H1 (cell line): ENCODE data around the gene PRMT2. TPM values are rescaled to one million over a fixed set of nuclear protein-coding genes. Genes with fewer than 3 reads are reported as not detected.

Source experiments
- CTCF ChIA-PET: fragments of 300-600 bp; sonication (Branson Sonifier 250); formaldehyde crosslinking; loops from one replicate; lab custom pipeline; 2021; ENCODE audit not compliant: partially characterized antibody; lab: Charles Lee
- POLR2A ChIA-PET: fragments of 300-600 bp; sonication (Branson Sonifier 250); formaldehyde crosslinking; loops from one replicate; lab custom pipeline; 2021; ENCODE audit warnings: inconsistent platforms; ENCODE audit not compliant: partially characterized antibody; lab: Charles Lee
- DNase-seq, 2 experiments: peaks; one replicate each; pipeline versions ENCODE4 v3.0.0 to v3.0.0-alpha.2; 2010 to 2022; ENCODE audit warnings: low spot score in 2 of 2, low read depth in 1 of 2, mixed read lengths in 1 of 2
- FAIRE-seq: peaks from 2 replicates; lab custom pipeline; 2011; peaks lifted over from hg19 to GRCh38; lab: Jason Lieb, UNC
- H2AFZ ChIP-seq: 2 replicates; pipeline ENCODE4 v1.8.1; 2012; ENCODE audit warnings: low read length, inconsistent platforms
- H2AK5ac ChIP-seq: 2 replicates; pipeline ENCODE4 v1.6.1; 2013; ENCODE audit warnings: low read depth, low read length
- H2BK120ac ChIP-seq: replicated peaks from 2 replicates; pipeline ENCODE3; 2013; ENCODE audit warnings: low read depth, low read length, inconsistent platforms
- H2BK12ac ChIP-seq: 2 replicates; pipeline ENCODE4 v1.6.1; 2013; ENCODE audit warnings: low read depth, low read length
- H2BK15ac ChIP-seq: 2 replicates; pipeline ENCODE4 v1.6.1; 2013; ENCODE audit warnings: low read length
- H2BK20ac ChIP-seq: 2 replicates; pipeline ENCODE4 v1.6.1; 2013; ENCODE audit warnings: low read length
- H2BK5ac ChIP-seq: 2 replicates; pipeline ENCODE4 v1.6.1; 2013; ENCODE audit warnings: low read depth, low read length
- H3K14ac ChIP-seq: 2 replicates; pipeline ENCODE4 v1.6.1; 2013; ENCODE audit warnings: inconsistent platforms; ENCODE audit not compliant: insufficient read length
- H3K18ac ChIP-seq: 2 replicates; pipeline ENCODE4 v1.6.1; 2013; ENCODE audit warnings: low read length; ENCODE audit errors: extremely low read depth
- H3K23ac ChIP-seq: 2 replicates; pipeline ENCODE4 v1.6.1; 2013; ENCODE audit warnings: inconsistent platforms; ENCODE audit not compliant: insufficient read length
- H3K23me2 ChIP-seq: 2 replicates; pipeline ENCODE4 v1.6.1; 2013; ENCODE audit warnings: low read depth, low read length
- H3K27ac ChIP-seq: 2 replicates; pipeline ENCODE4 v1.6.1; 2011; ENCODE audit warnings: low read depth, low read length, inconsistent platforms
- H3K27me3 ChIP-seq, 4 experiments: replicated peaks in 1 of 4; 1 replicate in 1 of 4; 2 replicates in 3 of 4; pipeline versions ENCODE4 v1.6.1 to v1.8.1; 2011 to 2013; ENCODE audit warnings: low read length in 3 of 4, mild to moderate bottlenecking in 3 of 4, inconsistent platforms in 2 of 4, mixed read lengths in 2 of 4, moderate library complexity in 1 of 4; ENCODE audit not compliant: control insufficient read depth in 3 of 4, insufficient read depth in 3 of 4; ENCODE audit errors: extremely low read depth in 1 of 4
- H3K36me3 ChIP-seq, 4 experiments: 2 replicates each; pipeline versions ENCODE4 v1.6.1 to v1.8.1; 2011 to 2013; ENCODE audit warnings: mild to moderate bottlenecking in 4 of 4, low read length in 3 of 4, moderate library complexity in 2 of 4, control low read depth in 1 of 4, inconsistent platforms in 1 of 4; ENCODE audit not compliant: insufficient read depth in 4 of 4, control insufficient read depth in 2 of 4
- H3K4ac ChIP-seq: replicated peaks from 2 replicates; pipeline ENCODE3; 2013; ENCODE audit warnings: low read length, low read depth, mixed read lengths, inconsistent platforms; ENCODE audit not compliant: insufficient read length
- H3K4me1 ChIP-seq, 4 experiments: replicated peaks in 1 of 4; 1 replicate in 1 of 4; 2 replicates in 3 of 4; pipeline versions ENCODE4 v1.6.1 to v1.8.1; 2011 to 2013; ENCODE audit warnings: low read length in 3 of 4, inconsistent platforms in 2 of 4, mixed read lengths in 1 of 4; ENCODE audit not compliant: insufficient read depth in 4 of 4, control insufficient read depth in 3 of 4
- H3K4me2 ChIP-seq, 2 experiments: 2 replicates each; pipeline versions ENCODE4 v1.6.1 to v1.8.1; 2011 to 2013; ENCODE audit warnings: low read depth in 2 of 2, low read length in 2 of 2, control low read depth in 1 of 2, inconsistent platforms in 1 of 2, mild to moderate bottlenecking in 1 of 2; ENCODE audit not compliant: insufficient read depth in 1 of 2
- H3K4me3 ChIP-seq, 4 experiments: fragments of 200-600, 300-600 bp in 1 of 4; sonication (generic), shearing (Covaris generic), sonication (Bioruptor Twin) in 1 of 4; 2 replicates each; pipeline versions ENCODE4 v1.5.1 to v1.8.1; 2011 to 2016; ENCODE audit warnings: low read length in 4 of 4, low read depth in 3 of 4, control low read depth in 2 of 4, inconsistent platforms in 2 of 4, mild to moderate bottlenecking in 2 of 4, mixed read lengths in 1 of 4, moderate library complexity in 1 of 4; ENCODE audit not compliant: insufficient read depth in 2 of 4; ENCODE audit errors: extremely low read depth in 1 of 4
- H3K56ac ChIP-seq: replicated peaks from 2 replicates; pipeline ENCODE3; 2013; ENCODE audit warnings: low read depth, mild to moderate bottlenecking, mixed read lengths, low read length, inconsistent platforms; ENCODE audit not compliant: insufficient read length
- H3K79me1 ChIP-seq: 2 replicates; pipeline ENCODE4 v1.6.1; 2013; ENCODE audit warnings: low read depth, low read length, control low read depth
- H3K79me2 ChIP-seq, 2 experiments: 2 replicates each; pipeline versions ENCODE4 v1.6.1 to v1.8.1; 2012 to 2013; ENCODE audit warnings: low read length in 2 of 2, mild to moderate bottlenecking in 2 of 2, inconsistent platforms in 1 of 2; ENCODE audit not compliant: insufficient read depth in 2 of 2, control insufficient read depth in 1 of 2
- H3K9ac ChIP-seq, 4 experiments: replicated peaks in 1 of 4; 1 replicate in 1 of 4; 2 replicates in 3 of 4; pipeline versions ENCODE4 v1.6.1 to v1.8.1; 2011 to 2013; ENCODE audit warnings: low read depth in 3 of 4, low read length in 3 of 4, control low read depth in 2 of 4, mild to moderate bottlenecking in 2 of 4, moderate library complexity in 2 of 4, inconsistent platforms in 1 of 4; ENCODE audit errors: extremely low read depth in 1 of 4
- H3K9me3 ChIP-seq, 2 experiments: 2 replicates each; pipeline versions ENCODE4 v1.6.1 to v1.8.1; 2012 to 2013; ENCODE audit warnings: mild to moderate bottlenecking in 2 of 2, moderate library complexity in 2 of 2, control low read depth in 1 of 2, inconsistent platforms in 1 of 2, low read depth in 1 of 2, low read length in 1 of 2, mixed read lengths in 1 of 2; ENCODE audit not compliant: insufficient read depth in 2 of 2
- H4K20me1 ChIP-seq, 2 experiments: replicated peaks in 1 of 2; 2 replicates each; pipeline versions ENCODE3 to v1.8.1; 2011 to 2013; ENCODE audit warnings: inconsistent platforms in 2 of 2, low read length in 2 of 2, mild to moderate bottlenecking in 1 of 2; ENCODE audit not compliant: insufficient read depth in 2 of 2, control insufficient read depth in 1 of 2
- H4K5ac ChIP-seq: 2 replicates; pipeline ENCODE4 v1.6.1; 2013; ENCODE audit warnings: low read length, low read depth, mixed read lengths, inconsistent platforms; ENCODE audit not compliant: insufficient read length
- H4K8ac ChIP-seq: 2 replicates; pipeline ENCODE4 v1.8.0; 2013; ENCODE audit warnings: mild to moderate bottlenecking, moderate library complexity, low read length, inconsistent platforms; ENCODE audit not compliant: insufficient read depth; ENCODE audit errors: extremely low read depth
- H4K91ac ChIP-seq: replicated peaks from 2 replicates; pipeline ENCODE3; 2013; ENCODE audit warnings: low read length, mixed read lengths, inconsistent platforms; ENCODE audit not compliant: insufficient read length
- CBX5 ChIP-seq: fragments of 300-800, 300-1000 bp; sonication (generic); IDR thresholded peaks from 2 replicates; pipeline ENCODE4 v1.7.1; 2016; ENCODE audit warnings: antibody characterized with exemption, low read length, low read depth
- CBX8 ChIP-seq: fragments of 300-800, 300-1000 bp; sonication (generic); IDR thresholded peaks from 2 replicates; pipeline ENCODE4 v1.7.1; 2016; ENCODE audit warnings: low read depth, low read length, borderline replicate concordance
- HDAC2 ChIP-seq, 2 experiments: fragments of 300-600 bp in 1 of 2; sonication (generic) in 1 of 2; IDR thresholded peaks; 2 replicates each; pipeline ENCODE4 v1.6.1; 2011 to 2012; ENCODE audit warnings: low read depth in 2 of 2, low read length in 2 of 2, mild to moderate bottlenecking in 2 of 2, moderate library complexity in 2 of 2, borderline replicate concordance in 1 of 2, inconsistent platforms in 1 of 2
- KDM5A ChIP-seq: fragments of 200-600 bp; IDR thresholded peaks from 2 replicates; pipeline ENCODE4 v1.7.1; 2012; ENCODE audit warnings: mild to moderate bottlenecking, low read length, inconsistent platforms, mixed read lengths
- NANOG ChIP-seq: IDR thresholded peaks from 2 replicates; pipeline ENCODE4 v1.6.1; 2011; ENCODE audit warnings: low read length, low read depth, mild to moderate bottlenecking, inconsistent platforms; ENCODE audit not compliant: insufficient read depth, poor library complexity, severe bottlenecking
- POLR2AphosphoS5 ChIP-seq: IDR thresholded peaks from 2 replicates; pipeline ENCODE4 v1.6.1; 2011; ENCODE audit warnings: low read depth, low read length
- POU5F1 ChIP-seq: IDR thresholded peaks from 2 replicates; pipeline ENCODE4 v1.6.1; 2011; ENCODE audit warnings: low read depth, mild to moderate bottlenecking, low read length, moderate library complexity
- SP4 ChIP-seq: IDR thresholded peaks from 2 replicates; pipeline ENCODE4 v1.6.1; 2012; ENCODE audit warnings: low read length, inconsistent platforms
- TAF1 ChIP-seq: IDR thresholded peaks from 2 replicates; pipeline ENCODE4 v1.6.1; 2011; ENCODE audit warnings: mild to moderate bottlenecking, low read depth, low read length
- WGBS, 2 experiments: shearing (Covaris generic) in 1 of 2; methylation state at CpG; one replicate each; pipeline versions ENCODE4 v1.1.6 to v1.1.7; 2013 to 2015; ENCODE audit warnings: low lambda C conversion rate in 2 of 2, mixed read lengths in 2 of 2, inconsistent platforms in 1 of 2, low coverage in 1 of 2, missing lambda C conversion rate in 1 of 2; ENCODE audit not compliant: insufficient replicate concordance in 2 of 2, insufficient coverage in 1 of 2, insufficient read length in 1 of 2; ENCODE audit errors: extremely low coverage in 1 of 2, missing lambda C conversion rate in 1 of 2; 5-methylcytosine and 5-hydroxymethylcytosine counted together
- polyA plus RNA-seq, 7 experiments: library from polyadenylated mRNA; depleted of rRNA in 3 of 7; stranded (reverse) in 5 of 7; unstranded in 2 of 7; fragments of >200 nt in 5 of 7; fragments of 200-250 nt in 2 of 7; gene quantifications; 1 replicate in 5 of 7; 2 replicates in 1 of 7; 4 replicates in 1 of 7; pipeline versions ENCODE4 v1.2.1 to v1.2.3, GENCODE V29; 2011 to 2013; ENCODE audit warnings: missing spikeins in 2 of 7, mixed read lengths in 2 of 7
- total RNA-seq: library from RNA; stranded (reverse); fragmentation: NEBNext Ultra II Directional; extraction: Animal tissue kit (Norgen Biotek cat#: 25700); gene quantifications from 2 replicates; pipeline ENCODE4 v1.2.1, GENCODE V29; 2021

PRMT2 gene
- total and polyA plus RNA-seq, 2 of the 8 experiments (the other 6 are each of a cell fraction or from before 2014, with no cell fraction given): 45.8 to 59.2 TPM

DNA sequence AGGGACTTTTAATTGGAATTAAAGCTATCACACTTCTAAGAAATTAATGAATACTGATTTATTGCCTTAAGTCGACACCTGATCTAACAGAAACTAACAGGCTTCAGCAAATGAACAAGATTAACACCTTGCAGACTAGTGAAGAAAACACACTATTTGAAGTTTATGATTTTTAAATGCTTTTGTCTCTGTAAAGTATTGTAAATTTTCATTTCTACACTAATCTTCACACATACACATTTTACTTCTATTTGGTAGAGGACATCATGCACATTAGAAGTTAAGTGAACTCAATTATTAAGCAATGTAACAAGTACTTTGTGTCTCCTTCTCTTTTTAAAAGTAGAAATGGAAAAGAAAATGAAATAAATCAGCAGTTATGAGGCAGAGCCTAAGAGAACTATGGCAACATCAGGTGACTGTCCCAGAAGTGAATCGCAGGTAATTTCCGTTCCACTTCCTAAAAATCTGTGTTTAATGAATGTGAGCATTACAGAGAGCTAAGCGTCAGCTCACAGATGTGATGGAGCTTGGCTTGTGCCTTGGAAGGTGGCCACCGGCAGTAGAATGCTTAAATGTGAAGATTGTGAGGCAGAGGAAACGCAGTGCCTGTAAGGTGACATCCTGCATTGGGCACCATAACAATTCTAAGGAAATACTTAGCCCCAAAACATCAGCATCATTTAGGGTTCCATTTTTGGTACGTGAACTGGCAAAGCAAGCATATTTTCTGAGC is 1.2 kb downstream of the PRMT2 start:
- Histone ChIP-seq H3K23ac (no peak overlapping the region), H2BK20ac (no peak overlapping the region), H3K23me2 (peaks cover 4% of the 10 kb centered on the region; the same call in 1 of the 2 replicates), H3K56ac (no peak overlapping the region), H3K79me2 (peaks cover 5 to 13% of the 10 kb centered on the region in 2 experiments; a peak in 2 of 4 replicates), H4K20me1 (peaks cover 0 to 4% of the 10 kb centered on the region in 2 experiments), H3K27ac (no peak overlapping the region), H3K27me3 (no peaks in the 10 kb centered on the region), H3K36me3 (peaks cover 0 to 14% (median 1%) of the 10 kb centered on the region in 4 experiments; a peak in 2 of 8 replicates), H2BK5ac (no peak overlapping the region), H2AFZ (no peak overlapping the region), H3K4me2 (peak overlapping the region; percentile 66 to 94; a peak in 3 of 4 replicates), H2BK12ac (no peak overlapping the region), H3K18ac (no peak overlapping the region), H3K4ac (no peak overlapping the region), H3K9ac (peak overlapping the region in 1 of 4 experiments; percentile 37; a peak in 2 of 7 replicates), H4K8ac (no peak overlapping the region), H3K4me1 (peaks cover 0 to 8% (median 4%) of the 10 kb centered on the region in 4 experiments; a peak in 4 of 7 replicates), H3K9me3 (no peaks in the 10 kb centered on the region), H2BK15ac (no peak overlapping the region), H3K14ac (no peak overlapping the region), H3K4me3 (peak overlapping the region; percentile 80 to 98 (median 88); a peak in 7 of 8 replicates), H4K5ac (no peak overlapping the region), H2BK120ac (no peak overlapping the region), H3K79me1 (no peaks in the 10 kb centered on the region), H4K91ac (no peak overlapping the region), H2AK5ac (no peak overlapping the region)
- ChIA-PET CTCF (interaction anchor here (1.5 to 1.6 kb wide), 2 partner anchors 30 to 85 kb away, joined by 3 to 6 read pairs; no protein-coding TSS in a partner anchor), POLR2A (interaction anchor here (1.0 to 2.4 kb wide), 5 partner anchors 10 to 31 kb away, joined by 3 to 18 read pairs (median 5); no protein-coding TSS in a partner anchor)
- WGBS, 2 experiments: 93% methylated on average over 7 of the region's 7 CpGs; no CpG with 5 or more reads in 1 of the 2 experiments
- DNase-seq (no peak), FAIRE-seq (no peak)
- TF ChIP-seq HDAC2 (IDR thresholded peaks at IDR 0.05; ENCODE audit: borderline replicate concordance in 1 of 2, low read depth in 2 of 2, low read length in 2 of 2): no peak
- no peak for TF ChIP-seq SP4
- no peak for TF ChIP-seq KDM5A
- TF ChIP-seq TAF1: no peak
- no peak for TF ChIP-seq CBX5
- no peak for TF ChIP-seq POU5F1
- no peak for TF ChIP-seq NANOG
- no peak for TF ChIP-seq POLR2AphosphoS5
- no peak for TF ChIP-seq CBX8
